HUES48 (cell line): ENCODE results near the gene GNA12.

ENCODE experiments used
- H3K27ac ChIP-seq: one replicate; pipeline ENCODE4 v1.7.0; 2013; ENCODE audit warnings: low read depth, low read length, inconsistent platforms
- H3K27me3 ChIP-seq: 2 replicates; pipeline ENCODE4 v1.6.1; 2013; ENCODE audit warnings: mild to moderate bottlenecking, low read length; ENCODE audit not compliant: control insufficient read depth, insufficient read depth
- H3K36me3 ChIP-seq: 2 replicates; pipeline ENCODE4 v1.6.1; 2013; ENCODE audit warnings: low read length; ENCODE audit not compliant: control insufficient read depth, insufficient read depth
- H3K4me1 ChIP-seq: 2 replicates; pipeline ENCODE4 v1.6.1; 2013; ENCODE audit warnings: mild to moderate bottlenecking, low read length; ENCODE audit not compliant: control insufficient read depth, insufficient read depth
- H3K4me3 ChIP-seq: 2 replicates; pipeline ENCODE4 v1.5.1; 2013; ENCODE audit warnings: mild to moderate bottlenecking, low read depth, low read length
- H3K9ac ChIP-seq: 2 replicates; pipeline ENCODE4 v1.6.1; 2013; ENCODE audit warnings: mild to moderate bottlenecking, low read depth, low read length, moderate library complexity
- H3K9me3 ChIP-seq: 2 replicates; pipeline ENCODE4 v1.6.1; 2013; ENCODE audit warnings: low read length; ENCODE audit not compliant: control insufficient read depth, insufficient read depth

The GNA12 gene

DNA sequence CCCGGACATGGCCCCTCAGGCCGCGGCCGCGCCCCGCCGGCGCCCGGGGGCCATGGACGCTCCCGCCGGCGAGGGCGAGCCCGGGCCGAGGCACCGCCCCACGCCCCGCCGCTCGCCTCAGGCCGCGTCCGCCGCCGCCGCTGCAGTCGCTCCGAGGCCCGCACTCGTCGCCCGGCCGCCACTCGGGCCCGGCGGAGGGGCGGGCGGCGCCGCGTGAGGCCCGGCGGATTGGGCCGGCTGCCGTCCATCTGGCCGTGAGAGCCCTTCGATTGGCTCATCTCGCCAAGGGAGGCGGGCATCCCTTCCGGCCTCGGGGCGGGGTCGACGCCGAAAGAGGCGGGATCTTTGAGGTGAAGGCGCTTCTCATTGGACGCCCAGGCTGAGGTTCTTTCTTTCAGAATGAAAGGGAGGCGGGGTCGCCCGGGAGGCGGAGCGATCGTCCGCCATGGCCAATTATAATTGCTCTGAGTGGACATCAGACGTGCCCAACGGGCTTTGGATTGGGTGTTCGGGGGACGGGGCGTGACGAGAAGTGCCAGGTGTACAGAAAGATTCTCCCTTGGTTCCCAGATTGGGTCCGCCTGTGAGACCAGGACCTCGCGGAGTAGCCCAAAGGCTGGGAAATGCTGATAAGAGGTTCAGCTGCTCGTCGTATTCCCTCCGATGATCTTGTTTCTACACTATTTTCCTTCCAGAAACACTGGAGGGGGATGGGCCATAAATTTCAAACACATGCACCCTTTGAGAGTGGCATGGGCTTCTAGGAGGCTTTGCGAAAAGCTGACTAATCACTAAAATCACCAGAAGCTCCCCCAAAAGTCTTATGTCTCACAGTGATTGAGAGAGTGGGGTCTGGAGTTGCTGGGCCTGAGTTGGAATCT is at the start of gene GNA12:
Gene GNA12, minus strand, starts transcription at position 156 of the 881 bp plus-strand sequence. Its CDS starts 147 bp downstream, at position 9.
- Histone ChIP-seq H3K27ac (peak within 1 kb of the TSS; percentile 73), H3K9ac (peak within 1 kb of the TSS; percentile 66), H3K9me3 (no peaks in the 10 kb centered on the region), H3K27me3 (no peaks in the 10 kb centered on the region), H3K36me3 (peaks cover 17% of the 10 kb centered on the region), H3K4me3 (peak within 1 kb of the TSS; percentile 83), H3K4me1 (peaks cover 7% of the 10 kb centered on the region; the same call in 1 of the 2 replicates)

DNA sequence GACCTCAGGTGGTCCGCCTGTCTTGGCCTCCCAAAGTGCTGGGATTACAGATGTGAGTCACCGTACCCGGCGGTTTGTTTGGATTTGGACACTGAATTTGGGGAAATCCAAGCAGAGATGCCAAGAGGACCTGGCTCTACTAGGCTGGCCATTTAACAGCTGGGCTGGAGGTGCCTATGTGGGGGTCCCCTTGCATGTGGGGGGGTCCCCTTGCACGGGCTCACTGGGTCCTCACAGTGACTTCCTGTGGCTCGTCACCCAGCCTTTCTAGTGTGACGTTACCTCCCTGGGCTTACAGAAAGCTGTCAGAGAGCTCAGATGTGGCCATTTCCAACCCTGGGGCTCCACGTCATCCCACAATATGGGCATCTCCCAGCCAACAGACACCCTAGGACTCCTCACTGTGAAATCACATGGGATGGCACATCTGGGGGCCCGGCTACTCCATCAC is 49.3 kb upstream of the GNA12 start:
- Histone ChIP-seq H3K27ac (no peak overlapping the region), H3K27me3 (no peaks in the 10 kb centered on the region), H3K4me1 (no peaks in the 10 kb centered on the region), H3K9me3 (no peaks in the 10 kb centered on the region), H3K9ac (no peak overlapping the region), H3K36me3 (no peaks in the 10 kb centered on the region), H3K4me3 (no peak overlapping the region)

DNA sequence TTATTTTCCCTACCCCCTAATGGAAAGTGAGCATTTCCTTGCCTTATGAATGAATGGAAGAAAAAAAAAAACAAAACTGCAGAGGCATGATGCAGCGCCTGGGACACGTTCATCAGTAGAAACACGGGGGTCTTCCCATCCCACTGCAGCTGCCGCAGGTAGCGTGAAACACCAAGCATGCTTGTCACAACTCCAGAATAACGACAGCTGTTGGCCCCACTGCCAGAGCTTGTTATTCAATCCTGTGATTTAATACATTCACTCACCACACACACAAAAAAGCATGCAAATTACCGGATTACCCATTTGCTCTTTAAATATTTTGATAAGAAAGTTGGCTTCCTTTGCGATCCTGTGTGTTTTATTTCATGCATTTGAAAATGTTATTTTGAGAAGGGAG is 48.4 kb upstream of the GNA12 start:
- no peaks in the 10 kb centered on the region for H3K4me1 ChIP-seq
- H3K9me3 ChIP-seq, result no peaks in the 10 kb centered on the region
- no peaks in the 10 kb centered on the region for H3K27me3 ChIP-seq
- H3K36me3 ChIP-seq, result no peaks in the 10 kb centered on the region
- no peak overlapping the region for H3K27ac ChIP-seq
- H3K9ac ChIP-seq, result no peak overlapping the region
- H3K4me3 ChIP-seq, result no peak overlapping the region

DNA sequence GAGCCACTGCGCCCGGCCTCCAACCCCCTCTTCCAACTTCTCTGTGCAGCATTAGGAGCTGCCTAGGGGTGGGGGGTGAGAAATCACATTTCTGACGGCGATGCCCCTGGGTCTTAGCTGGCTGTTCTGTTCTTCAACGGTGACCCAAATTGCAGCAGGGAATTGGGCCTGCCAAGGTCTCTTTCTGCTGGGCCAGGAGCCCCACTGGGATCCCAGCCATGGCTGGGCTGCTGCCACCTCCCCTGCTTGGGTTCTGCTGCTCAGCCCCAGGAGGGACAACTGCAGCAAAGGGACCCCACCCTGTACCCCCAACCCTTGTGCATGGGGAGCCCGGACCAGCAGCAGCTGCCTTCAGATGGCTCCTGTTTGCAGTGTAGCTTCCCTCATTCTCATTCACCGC is 43.7 kb upstream of the GNA12 start:
- H3K9ac ChIP-seq, result no peak overlapping the region
- H3K4me1 ChIP-seq, result 0 out of 2 replicates have a peak, but pooled peaks cover under 1% of the 10 kb centered on the region
- H3K36me3 ChIP-seq, result no peaks in the 10 kb centered on the region
- no peaks in the 10 kb centered on the region for H3K9me3 ChIP-seq
- H3K4me3 ChIP-seq, result no peak overlapping the region
- H3K27me3 ChIP-seq, result no peaks in the 10 kb centered on the region
- no peak overlapping the region for H3K27ac ChIP-seq

GRCh38 chr7:2886900-2887299 is 42.8 kb upstream of the GNA12 start:
- Histone ChIP-seq H3K9me3 (no peaks in the 10 kb centered on the region), H3K9ac (no peak overlapping the region), H3K4me3 (no peak overlapping the region), H3K36me3 (no peaks in the 10 kb centered on the region), H3K4me1 (0 out of 2 replicates have a peak, but pooled peaks cover 8% of the 10 kb centered on the region), H3K27me3 (no peaks in the 10 kb centered on the region), H3K27ac (no peak overlapping the region)

DNA sequence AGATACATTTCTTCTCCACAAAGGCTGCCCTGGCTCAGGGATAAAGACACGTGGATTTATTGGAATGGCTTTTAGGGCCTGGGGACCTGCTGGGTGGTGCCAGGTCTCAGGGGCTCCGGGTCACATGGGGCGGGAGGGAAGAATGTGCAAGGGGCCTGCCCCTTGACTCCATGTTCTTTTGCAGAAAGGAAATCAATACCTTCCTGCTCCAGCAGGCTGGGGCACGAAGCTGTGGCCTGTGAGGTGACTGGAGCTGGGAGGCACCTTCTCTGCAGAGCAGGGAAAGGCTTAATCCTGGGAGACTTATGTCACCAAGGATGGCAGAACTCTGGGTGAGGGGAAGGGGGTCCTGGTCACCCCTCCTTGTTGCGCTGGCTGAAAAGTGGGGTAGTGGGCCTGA is 42.3 kb upstream of the GNA12 start:
- H3K27me3 ChIP-seq, result no peaks in the 10 kb centered on the region
- H3K4me3 ChIP-seq, result no peak overlapping the region
- H3K27ac ChIP-seq, result no peak overlapping the region
- no peak overlapping the region for H3K9ac ChIP-seq
- no peaks in the 10 kb centered on the region for H3K36me3 ChIP-seq
- H3K4me1 ChIP-seq, result 0 out of 2 replicates have a peak, but pooled peaks cover 10% of the 10 kb centered on the region
- H3K9me3 ChIP-seq, result no peaks in the 10 kb centered on the region

DNA sequence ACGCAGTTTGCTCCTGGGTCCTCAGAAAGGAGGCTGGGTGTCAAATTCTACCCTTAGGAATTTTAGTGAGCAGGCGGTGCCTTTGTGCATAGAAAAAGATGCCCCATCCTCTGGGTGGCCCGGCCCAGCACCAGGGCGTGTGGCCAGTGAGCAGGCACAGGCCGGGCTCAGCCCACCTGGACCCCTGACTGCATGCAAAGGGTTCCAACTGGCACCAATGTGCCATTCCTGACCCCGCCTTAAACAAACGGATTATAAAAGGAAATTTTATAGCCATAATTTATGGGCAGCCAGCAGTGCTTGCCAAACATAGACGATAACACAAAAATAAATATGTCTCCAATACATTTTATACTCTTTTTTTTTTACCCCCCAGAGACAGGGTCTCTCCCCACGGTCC is 40.1 kb upstream of the GNA12 start:
- H3K27me3 ChIP-seq, result no peaks in the 10 kb centered on the region
- peaks cover 17% of the 10 kb centered on the region; the same call in 1 of the 2 replicates for H3K4me1 ChIP-seq
- no peaks in the 10 kb centered on the region for H3K36me3 ChIP-seq
- H3K9ac ChIP-seq, result no peak overlapping the region
- H3K9me3 ChIP-seq, result no peaks in the 10 kb centered on the region
- H3K4me3 ChIP-seq, result no peak overlapping the region
- no peak overlapping the region for H3K27ac ChIP-seq

DNA sequence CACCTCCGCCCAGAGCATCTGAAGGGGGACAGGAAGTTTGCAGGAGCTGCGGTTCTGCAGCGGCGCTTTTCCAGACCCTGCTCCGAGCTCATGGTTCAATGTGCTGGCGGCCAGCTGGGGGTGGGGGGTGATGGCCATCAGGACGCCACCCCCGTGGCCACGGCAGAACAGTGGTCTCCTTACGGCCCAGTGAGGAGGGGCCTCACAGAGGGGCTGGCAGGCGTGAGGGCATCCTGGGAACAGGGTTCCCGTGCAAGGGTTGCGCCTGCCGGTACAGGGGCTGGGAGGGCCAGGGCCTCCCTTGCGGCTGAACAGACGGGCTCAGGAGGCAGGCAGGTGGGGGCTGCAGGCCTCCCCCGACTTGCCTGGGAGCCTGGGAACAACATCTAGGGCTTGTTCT is 39.0 kb upstream of the GNA12 start:
- no peak overlapping the region for H3K9ac ChIP-seq
- H3K9me3 ChIP-seq, result no peaks in the 10 kb centered on the region

DNA sequence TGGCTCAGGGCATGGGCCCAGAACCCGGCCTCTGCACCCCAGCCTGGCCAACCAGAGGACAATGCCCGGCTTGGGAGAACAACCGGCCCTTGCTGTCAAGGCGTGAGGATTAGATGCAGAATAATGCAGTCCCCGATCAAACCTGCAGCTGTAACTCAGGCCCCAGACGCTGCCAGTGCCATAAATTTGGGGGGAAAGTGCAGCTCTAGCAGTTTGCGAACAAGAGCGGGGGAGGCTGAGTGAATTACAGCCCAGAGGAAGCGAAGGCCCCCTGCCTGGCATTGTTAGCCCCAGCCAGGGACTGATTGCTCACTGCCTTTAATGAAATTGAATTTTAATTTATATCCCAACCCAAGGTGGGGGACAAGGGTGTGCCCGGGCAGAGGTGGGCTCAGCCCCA is 38.0 kb upstream of the GNA12 start:
- Histone ChIP-seq H3K4me1 (peaks cover 17% of the 10 kb centered on the region; the same call in 1 of the 2 replicates), H3K27ac (no peak overlapping the region), H3K27me3 (no peaks in the 10 kb centered on the region), H3K4me3 (no peak overlapping the region), H3K9me3 (no peaks in the 10 kb centered on the region), H3K9ac (no peak overlapping the region), H3K36me3 (no peaks in the 10 kb centered on the region)

More for the DNA sequence above, 39.0 kb upstream of the GNA12 start:
- H3K4me3 ChIP-seq, result no peak overlapping the region
- H3K27ac ChIP-seq, result no peak overlapping the region
- H3K36me3 ChIP-seq, result no peaks in the 10 kb centered on the region
- H3K4me1 ChIP-seq, result peaks cover 17% of the 10 kb centered on the region; the same call in 1 of the 2 replicates
- no peaks in the 10 kb centered on the region for H3K27me3 ChIP-seq

DNA sequence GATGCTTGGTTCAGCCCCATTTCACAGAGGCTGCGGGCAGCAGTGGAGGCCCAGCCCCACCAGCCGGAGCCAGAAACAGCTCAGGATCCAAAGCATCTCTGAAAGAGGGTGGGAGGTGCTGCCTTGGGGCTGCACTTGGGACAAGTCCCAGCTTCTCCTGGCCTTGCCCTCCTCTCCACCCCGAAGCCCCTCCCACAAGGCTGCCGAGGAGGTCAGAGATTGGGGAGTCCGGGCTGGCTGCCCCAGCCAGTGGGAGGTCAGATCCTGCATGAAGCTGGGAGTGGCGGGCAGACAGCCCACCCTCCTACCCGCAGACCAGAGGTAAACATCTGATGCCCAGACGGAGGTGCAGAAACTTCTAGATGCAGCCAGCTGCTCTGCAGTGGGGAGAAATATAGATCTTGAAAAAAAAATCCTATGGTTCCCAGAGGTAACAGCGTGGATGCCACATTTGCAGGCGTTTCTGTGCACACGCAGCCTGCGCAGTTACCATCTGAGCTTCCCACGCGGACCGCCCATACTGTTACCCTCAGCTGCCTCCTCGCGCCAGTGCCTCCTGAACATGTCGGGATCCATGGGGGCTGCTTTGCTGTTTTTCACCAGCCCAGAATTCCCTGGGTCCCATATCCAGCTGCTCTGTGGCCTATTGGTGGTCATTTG is 36.9 kb upstream of the GNA12 start:
- no peak overlapping the region for H3K4me3 ChIP-seq
- H3K9ac ChIP-seq, result no peak overlapping the region
- no peaks in the 10 kb centered on the region for H3K27me3 ChIP-seq
- H3K9me3 ChIP-seq, result no peaks in the 10 kb centered on the region
- H3K27ac ChIP-seq, result no peak overlapping the region
- H3K4me1 ChIP-seq, result peaks cover 17% of the 10 kb centered on the region; the same call in 1 of the 2 replicates
- H3K36me3 ChIP-seq, result no peaks in the 10 kb centered on the region

DNA sequence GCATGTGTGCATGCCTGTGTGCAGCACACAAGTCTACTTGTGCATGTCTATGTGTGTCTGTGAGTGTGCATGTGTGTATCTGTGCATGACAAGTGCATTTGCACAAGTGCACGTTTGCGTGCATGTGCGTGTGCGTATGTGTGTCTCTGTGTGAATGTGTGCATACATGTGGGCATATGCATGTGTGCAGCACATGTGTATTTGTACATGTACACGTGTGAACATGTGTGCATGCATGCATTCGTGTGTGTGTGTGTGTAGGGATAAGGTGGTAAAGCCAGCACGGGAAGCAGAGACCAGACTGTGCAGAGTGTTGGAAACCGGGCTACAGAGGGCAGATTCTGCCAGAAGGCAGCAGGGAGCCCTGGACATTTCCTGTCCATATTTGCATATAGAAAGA is 35.9 kb upstream of the GNA12 start:
- Histone ChIP-seq H3K9me3 (no peaks in the 10 kb centered on the region), H3K4me3 (no peak overlapping the region), H3K27me3 (no peaks in the 10 kb centered on the region), H3K36me3 (no peaks in the 10 kb centered on the region), H3K27ac (no peak overlapping the region), H3K9ac (no peak overlapping the region), H3K4me1 (peaks cover 17% of the 10 kb centered on the region; the same call in 1 of the 2 replicates)
